Trophoblast cell (in vitro differentiated cells and primary cell): ENCODE measurements around the gene PAFAH2.

Experiments
- DNase-seq, 2 donors: peaks; one replicate each; pipeline ENCODE4 v3.0.0-alpha.2; 2016
- H2AFZ ChIP-seq: 2 replicates; pipeline ENCODE4 v1.6.1; 2013; ENCODE audit warnings: low read length, moderate library complexity, mild to moderate bottlenecking; ENCODE audit not compliant: insufficient read depth, poor library complexity
- H2AK5ac ChIP-seq: 2 replicates; pipeline ENCODE4 v1.6.1; 2013; ENCODE audit warnings: mild to moderate bottlenecking, low read length
- H2BK120ac ChIP-seq: 2 replicates; pipeline ENCODE4 v1.6.1; 2013; ENCODE audit warnings: low read length, mild to moderate bottlenecking, moderate library complexity; ENCODE audit not compliant: insufficient read depth, poor library complexity
- H2BK12ac ChIP-seq: 2 replicates; pipeline ENCODE4 v1.6.1; 2013; ENCODE audit warnings: mild to moderate bottlenecking, low read length, moderate library complexity
- H2BK5ac ChIP-seq: 2 replicates; pipeline ENCODE4 v1.6.1; 2013; ENCODE audit warnings: low read length, low read depth, moderate library complexity, mild to moderate bottlenecking; ENCODE audit not compliant: poor library complexity
- H3K14ac ChIP-seq: 2 replicates; pipeline ENCODE4 v1.6.1; 2013; ENCODE audit warnings: mild to moderate bottlenecking, low read length
- H3K18ac ChIP-seq: 2 replicates; pipeline ENCODE4 v1.6.1; 2013; ENCODE audit warnings: mild to moderate bottlenecking, low read length
- H3K23ac ChIP-seq: 2 replicates; pipeline ENCODE4 v1.6.1; 2013; ENCODE audit warnings: low read length
- H3K27ac ChIP-seq: 2 replicates; pipeline ENCODE4 v1.5.1; 2013; ENCODE audit warnings: low read depth, mild to moderate bottlenecking, inconsistent platforms, low read length, moderate library complexity
- H3K27me3 ChIP-seq: 2 replicates; pipeline ENCODE4 v1.6.1; 2013; ENCODE audit warnings: inconsistent platforms, mild to moderate bottlenecking, low read length, moderate library complexity; ENCODE audit not compliant: insufficient read depth
- H3K36me3 ChIP-seq, 2 experiments: 1 replicate in 1 of 2; 2 replicates in 1 of 2; pipeline ENCODE4 v1.6.1; 2013; ENCODE audit warnings: low read length in 2 of 2, mild to moderate bottlenecking in 2 of 2, moderate library complexity in 1 of 2; ENCODE audit not compliant: insufficient read depth in 2 of 2, control insufficient read depth in 1 of 2
- H3K4ac ChIP-seq: 2 replicates; pipeline ENCODE4 v1.6.1; 2013; ENCODE audit warnings: low read depth, mild to moderate bottlenecking, low read length, moderate library complexity
- H3K4me1 ChIP-seq, 2 experiments: 1 replicate in 1 of 2; 2 replicates in 1 of 2; pipeline ENCODE4 v1.6.1; 2013; ENCODE audit warnings: low read length in 2 of 2, mild to moderate bottlenecking in 2 of 2, moderate library complexity in 1 of 2; ENCODE audit not compliant: insufficient read depth in 2 of 2, control insufficient read depth in 1 of 2
- H3K4me2 ChIP-seq: 2 replicates; pipeline ENCODE4 v1.6.1; 2013; ENCODE audit warnings: inconsistent platforms, mild to moderate bottlenecking, low read length, moderate library complexity
- H3K4me3 ChIP-seq: 2 replicates; pipeline ENCODE4 v1.5.1; 2013; ENCODE audit warnings: mild to moderate bottlenecking, low read depth, low read length, inconsistent platforms
- H3K79me1 ChIP-seq: one replicate; pipeline ENCODE4 v1.6.1; 2013; ENCODE audit warnings: low read length
- H3K79me2 ChIP-seq: 2 replicates; pipeline ENCODE4 v1.6.1; 2013; ENCODE audit warnings: low read length, mild to moderate bottlenecking; ENCODE audit not compliant: control insufficient read depth, insufficient read depth, poor library complexity
- H3K9ac ChIP-seq: 2 replicates; pipeline ENCODE4 v1.6.1; 2013; ENCODE audit warnings: mild to moderate bottlenecking, low read length
- H3K9me3 ChIP-seq: 2 replicates; pipeline ENCODE4 v1.6.1; 2013; ENCODE audit warnings: low read depth, mild to moderate bottlenecking, control low read depth, inconsistent platforms, low read length; ENCODE audit not compliant: insufficient read depth
- H4K12ac ChIP-seq: 2 replicates; pipeline ENCODE4 v1.6.1; 2013; ENCODE audit warnings: low read depth, mild to moderate bottlenecking, low read length, moderate library complexity
- H4K8ac ChIP-seq: 2 replicates; pipeline ENCODE4 v1.6.1; 2013; ENCODE audit warnings: low read depth, mild to moderate bottlenecking, low read length, moderate library complexity
- H4K91ac ChIP-seq: one replicate; pipeline ENCODE4 v1.6.1; 2013; ENCODE audit warnings: low read depth, mild to moderate bottlenecking, low read length, moderate library complexity
- WGBS: extraction: QIAGEN DNeasy Blood & Tissue Kit; methylation state at CpG from one replicate; pipeline ENCODE4 v1.1.7; 2013; ENCODE audit warnings: missing lambda C conversion rate; ENCODE audit not compliant: insufficient read length, insufficient coverage; ENCODE audit errors: extremely low coverage; 5-methylcytosine and 5-hydroxymethylcytosine counted together

Gene PAFAH2

DNA sequence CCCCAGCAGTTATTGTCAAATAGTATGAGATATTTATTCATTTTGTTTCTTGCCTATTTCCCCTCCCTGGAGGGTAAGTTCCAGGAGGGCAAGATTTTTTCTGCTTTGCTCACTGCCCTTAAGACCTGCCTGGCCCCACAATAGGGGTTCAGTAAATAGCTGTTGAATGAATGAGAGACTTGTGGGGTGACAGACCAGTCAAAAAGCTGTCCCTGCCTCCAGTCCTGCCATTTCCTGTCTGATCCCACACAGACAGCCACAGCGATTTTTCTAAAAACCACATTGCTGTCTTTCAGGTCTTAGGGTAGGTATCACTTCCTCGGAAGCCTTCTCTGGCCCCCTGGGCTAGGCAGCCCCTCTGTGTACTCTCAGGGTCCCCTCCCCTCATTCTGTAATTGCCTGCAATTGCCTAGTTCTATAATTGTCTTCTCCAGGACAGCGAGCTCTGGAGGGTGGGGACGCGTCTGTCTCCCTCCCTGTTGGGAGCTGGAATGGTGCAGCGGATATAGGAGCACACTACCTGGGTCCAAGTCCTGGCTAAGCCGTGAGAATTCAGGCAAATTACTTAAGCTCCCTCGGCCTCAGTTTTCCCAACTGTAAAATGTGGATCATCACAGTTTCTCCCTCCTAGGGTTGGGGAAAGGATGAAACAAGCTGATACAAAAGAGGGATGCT lies 21.9 kb upstream of the PAFAH2 start:
- Histone ChIP-seq H3K18ac (no peak overlapping the region), H2AK5ac (peak overlapping the region; percentile 18), H3K27me3 (no peaks in the 10 kb centered on the region), H2AFZ (no peak overlapping the region), H2BK5ac (no peak overlapping the region), H3K23ac (no peak overlapping the region), H3K4me2 (no peak overlapping the region), H3K4me1 (peaks cover 17 to 27% of the 10 kb centered on the region in 2 experiments), H3K36me3 (no peaks in the 10 kb centered on the region), H3K27ac (no peak overlapping the region), H2BK12ac (no peak overlapping the region), H2BK120ac (no peak overlapping the region), H4K91ac (peak overlapping the region; percentile 21), H4K12ac (no peak overlapping the region), H3K79me1 (peaks cover 3% of the 10 kb centered on the region), H3K14ac (no peak overlapping the region), H3K9ac (no peak overlapping the region), H3K79me2 (no peaks in the 10 kb centered on the region), H4K8ac (no peak overlapping the region), H3K4me3 (no peak overlapping the region), H3K9me3 (no peaks in the 10 kb centered on the region), H3K4ac (no peak overlapping the region)
- no CpG with 5 or more reads among the region's 8 CpGs for WGBS
- DNase-seq, result peak in 1 of 2 donors; percentile 49

DNA sequence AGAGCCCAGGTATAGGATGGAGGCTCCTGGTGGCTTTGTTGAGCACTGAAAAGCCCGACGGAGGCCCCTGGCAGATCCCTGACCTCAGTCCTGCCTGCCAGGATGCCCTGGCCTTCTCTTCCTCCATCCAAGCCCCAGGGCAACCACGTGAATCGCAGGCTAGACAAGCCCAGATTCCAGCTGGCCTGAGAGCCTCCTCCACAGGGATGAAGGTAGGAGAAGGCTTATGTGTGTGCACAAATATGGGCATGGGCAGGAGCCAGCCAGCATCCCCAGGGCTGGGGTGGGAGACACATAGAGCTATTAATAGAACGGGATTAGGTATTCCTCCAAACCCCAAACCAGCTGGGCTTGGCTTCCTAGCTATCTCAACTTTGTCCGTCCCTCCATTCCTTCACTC lies 19.7 kb upstream of the PAFAH2 start:
- no CpG with 5 or more reads among the region's 6 CpGs for WGBS
- Histone ChIP-seq H3K36me3 (no peaks in the 10 kb centered on the region), H3K9ac (no peak overlapping the region), H3K27me3 (no peaks in the 10 kb centered on the region), H3K27ac (no peak overlapping the region), H4K91ac (no peak overlapping the region), H2BK120ac (no peak overlapping the region), H2AK5ac (no peak overlapping the region), H2BK12ac (no peak overlapping the region), H3K4me3 (no peak overlapping the region), H2AFZ (no peak overlapping the region), H3K23ac (no peak overlapping the region), H4K12ac (no peak overlapping the region), H3K14ac (no peak overlapping the region), H3K4ac (no peak overlapping the region), H3K79me2 (no peaks in the 10 kb centered on the region), H2BK5ac (no peak overlapping the region), H3K79me1 (peaks cover 3% of the 10 kb centered on the region), H3K18ac (no peak overlapping the region), H4K8ac (no peak overlapping the region), H3K9me3 (no peaks in the 10 kb centered on the region), H3K4me1 (peaks cover 17 to 27% of the 10 kb centered on the region in 2 experiments), H3K4me2 (no peak overlapping the region)
- DNase-seq, result peak; percentile 94 to 95

DNA sequence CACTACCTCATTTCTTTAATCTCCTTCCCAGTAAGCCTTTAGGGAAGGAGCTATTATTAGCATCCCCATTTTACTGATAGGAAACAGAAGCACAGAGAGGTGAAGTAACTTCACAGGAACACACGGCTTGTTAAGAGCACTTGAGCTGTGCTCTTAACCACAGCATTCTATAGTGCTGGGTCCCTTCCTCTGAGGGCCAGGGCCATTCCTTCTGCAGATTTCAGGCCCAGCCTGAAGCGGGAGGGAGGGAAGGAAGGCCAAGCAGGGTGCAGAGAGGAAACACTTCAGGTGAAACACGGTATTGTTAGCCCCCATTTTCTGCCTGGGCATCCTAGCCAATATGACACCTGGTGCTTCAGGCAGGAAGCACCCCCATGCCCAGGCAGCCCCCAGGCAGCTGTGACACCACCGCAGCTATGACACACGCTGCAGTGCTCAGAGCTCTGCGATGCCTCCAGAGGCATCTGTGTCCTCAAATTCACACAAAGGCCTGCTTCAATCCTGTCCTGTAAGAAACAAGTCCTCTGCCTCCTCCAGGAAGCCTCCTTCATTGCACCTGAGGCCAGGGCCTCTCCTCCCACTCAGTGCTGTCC lies 19.2 kb upstream of the PAFAH2 start:
- Histone ChIP-seq H2AK5ac (no peak overlapping the region), H2AFZ (no peak overlapping the region), H2BK5ac (no peak overlapping the region), H2BK12ac (no peak overlapping the region), H3K36me3 (no peaks in the 10 kb centered on the region), H3K79me2 (no peaks in the 10 kb centered on the region), H3K27me3 (no peaks in the 10 kb centered on the region), H3K4me1 (peaks cover 16 to 26% of the 10 kb centered on the region in 2 experiments), H4K12ac (no peak overlapping the region), H3K9me3 (no peaks in the 10 kb centered on the region), H4K91ac (no peak overlapping the region), H3K4ac (no peak overlapping the region), H4K8ac (no peak overlapping the region), H3K23ac (no peak overlapping the region), H3K79me1 (peaks cover 3% of the 10 kb centered on the region), H3K4me3 (no peak overlapping the region), H3K9ac (no peak overlapping the region), H3K4me2 (no peak overlapping the region), H3K14ac (no peak overlapping the region), H2BK120ac (no peak overlapping the region), H3K18ac (no peak overlapping the region), H3K27ac (no peak overlapping the region)
- DNase-seq, result peak; percentile 54 to 56
- WGBS, result no CpG with 5 or more reads among the region's 6 CpGs

DNA sequence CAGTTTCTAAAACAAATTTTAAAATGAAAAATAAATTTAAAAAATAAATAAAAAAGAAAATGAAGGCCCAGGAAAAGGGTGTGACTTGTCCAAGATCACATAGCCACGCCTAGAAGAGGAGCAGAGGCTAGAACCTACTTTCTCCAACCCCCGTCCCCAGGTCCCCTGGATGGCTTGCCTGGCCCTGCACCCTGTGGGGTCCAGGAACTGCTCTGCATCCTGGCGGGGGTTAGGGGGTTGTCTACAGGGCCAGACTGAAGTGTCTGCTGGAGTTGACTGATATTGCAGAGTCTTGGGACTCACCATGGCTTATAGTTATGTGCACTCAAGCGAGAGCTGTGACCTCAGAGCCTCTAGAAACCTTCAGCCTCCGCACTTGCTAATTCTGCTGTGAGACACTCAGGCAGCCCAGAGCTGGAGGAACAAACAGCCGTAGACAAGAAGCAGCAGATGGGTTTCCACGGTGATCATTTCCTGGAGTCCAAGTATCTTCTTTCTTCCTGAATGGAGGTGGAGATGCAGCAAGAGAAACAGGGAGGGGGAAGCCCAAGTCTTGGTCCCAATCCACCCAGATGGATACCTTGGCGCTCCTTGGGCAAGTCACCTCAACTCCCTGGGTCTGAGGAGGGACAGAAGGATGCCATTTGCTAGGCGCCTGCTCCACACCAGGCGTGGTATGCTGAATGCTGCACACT lies 18.5 kb upstream of the PAFAH2 start:
- H3K79me1 ChIP-seq, result no peaks in the 10 kb centered on the region
- H3K18ac ChIP-seq, result no peak overlapping the region
- no peak overlapping the region for H3K9ac ChIP-seq
- no peak overlapping the region for H2AFZ ChIP-seq
- no peaks in the 10 kb centered on the region for H3K79me2 ChIP-seq
- DNase-seq, result no peak
- no peak overlapping the region for H2AK5ac ChIP-seq
- no peak overlapping the region for H4K8ac ChIP-seq
- H3K4ac ChIP-seq, result no peak overlapping the region
- no peaks in the 10 kb centered on the region for H3K9me3 ChIP-seq
- H3K4me3 ChIP-seq, result no peak overlapping the region
- no peak overlapping the region for H2BK120ac ChIP-seq
- no peak overlapping the region for H4K91ac ChIP-seq
- no peak overlapping the region for H4K12ac ChIP-seq
- no peaks in the 10 kb centered on the region for H3K27me3 ChIP-seq
- no peak overlapping the region for H2BK5ac ChIP-seq
- no CpG with 5 or more reads among the region's 10 CpGs for WGBS
- no peak overlapping the region for H3K27ac ChIP-seq
- no peak overlapping the region for H3K23ac ChIP-seq
- no peak overlapping the region for H3K4me2 ChIP-seq
- H3K14ac ChIP-seq, result no peak overlapping the region
- H3K36me3 ChIP-seq, result no peaks in the 10 kb centered on the region
- peaks cover 12 to 20% of the 10 kb centered on the region in 2 experiments for H3K4me1 ChIP-seq
- peak overlapping the region; percentile 41 for H2BK12ac ChIP-seq
